Right lobe of liver (tissue), 6 donors: Measurements from ENCODE around the gene RBM47. TPM values are rescaled to one million over a fixed set of nuclear protein-coding genes. Genes with fewer than 3 reads are reported as not detected.

Source experiments
- ATAC-seq, 4 donors: fragments of 200-7000 bp; cut with Tn5 transposase; one replicate each; pipeline ENCODE4 v1.9.1; 2020; ENCODE audit warnings: mild to moderate bottlenecking in 4 of 4, moderate library complexity in 4 of 4
- DNase-seq, 3 donors: peaks; one replicate each; pipeline ENCODE4 v3.0.0-alpha.2; 2020
- H3K27ac ChIP-seq, 3 donors: fragments of 200-600 bp; one replicate each; pipeline ENCODE4 v1.8.0; 2022
- H3K27me3 ChIP-seq, 2 donors: fragments of 200-600 bp; one replicate each; pipeline ENCODE4 v1.8.0; 2022
- H3K36me3 ChIP-seq, 4 donors: fragments of 200-600 bp; sonication (generic) in 1 of 4; one replicate each; pipeline versions ENCODE4 v1.5.1 to v1.8.0; 2017 to 2022; ENCODE audit warnings: control low read depth in 1 of 4
- H3K4me1 ChIP-seq, 4 donors: fragments of 200-600 bp; sonication (generic) in 1 of 4; one replicate each; pipeline versions ENCODE4 v1.5.1 to v1.8.0; 2017 to 2022; ENCODE audit warnings: control low read depth in 1 of 4
- H3K4me3 ChIP-seq, 3 donors: fragments of 200-600 bp; one replicate each; pipeline ENCODE4 v1.8.0; 2022
- H3K9me3 ChIP-seq, 4 donors: fragments of 200-600 bp; sonication (generic) in 1 of 4; one replicate each; pipeline versions ENCODE4 v1.5.1 to v1.8.0; 2017 to 2022; ENCODE audit warnings: control low read depth in 1 of 4
- CTCF ChIP-seq, 4 donors: fragments of 200-600 bp in 3 of 4; fragments of 450-650 bp in 1 of 4; IDR thresholded peaks; one replicate each; pipeline versions ENCODE4 v1.5.1 to v1.8.0; 2016 to 2022; ENCODE audit warnings: antibody characterized with exemption in 4 of 4, mild to moderate bottlenecking in 2 of 4
- POLR2A ChIP-seq: fragments of 450-650 bp; IDR thresholded peaks from one replicate; pipeline ENCODE4 v1.6.1; 2017; ENCODE audit warnings: antibody characterized with exemption, mild to moderate bottlenecking
- WGBS: methylation state at CpG from one replicate; pipeline ENCODE4 v1.1.6; 2018; ENCODE audit warnings: low coverage, low lambda C conversion rate; ENCODE audit not compliant: insufficient coverage; ENCODE audit errors: missing lambda C conversion rate; 5-methylcytosine and 5-hydroxymethylcytosine counted together
- intact Hi-C, 2 donors: fragments of 100-400 bp; cut with DNase I; formaldehyde crosslinking; loops; one replicate each; pipeline versions ENCODE4 v1.11.2 to v1.14.1; 2022
- total RNA-seq, 6 experiments: library from RNA; depleted of rRNA in 2 of 6; stranded (reverse); fragments of >200 nt in 2 of 6; fragmentation: NEBNext Ultra II Directional in 3 of 6; extraction: Animal tissue kit (Norgen Biotek cat#: 25700) in 3 of 6; gene quantifications; one replicate each; pipeline versions ENCODE4 v1.1.0 to v1.2.4, GENCODE V29; 2016 to 2023
- donor health status: DM: no; HTN: yes; CAD: no.
- donor health status: DM: no; HTN: no; CAD: no.
- donor health status: DM: no; HTN: no; CAD: no.
- donor health status: DM: no; HTN: yes; CAD: no.
- donor health status: DM: no; HTN: yes; CAD: no.

The RBM47 gene
- total RNA-seq, 6 experiments from 2014 or later = 29.5 to 85.0 (median 51.1) TPM

- intact Hi-C loops = no loop called here
- H3K4me1 ChIP-seq = peaks cover 0 to 42% (median 7%) of the 10 kb centered on the region in 4 donors
- WGBS = 69% methylated on average over 4 of the region's 4 CpGs
- TF ChIP-seq POLR2A = no peak
- no peak for TF ChIP-seq CTCF (IDR thresholded peaks at IDR 0.05)
- H3K27me3 ChIP-seq = no peaks in the 10 kb centered on the region
- ATAC-seq = peak in 3 of 4 donors; percentile 21 to 43 (median 31)
- H3K36me3 ChIP-seq = peaks cover 0 to 9% (median 0%) of the 10 kb centered on the region in 4 donors
- H3K4me3 ChIP-seq = no peak overlapping the region
- no peak overlapping the region for H3K27ac ChIP-seq
- no peaks in the 10 kb centered on the region for H3K9me3 ChIP-seq
- no peak for DNase-seq
These were observed 127.4 kb downstream of the RBM47 start for GRCh38 chr4:40502220-40502619.

- WGBS = 26% methylated on average over 6 of the region's 6 CpGs
- H3K4me3 ChIP-seq = no peak overlapping the region
These were observed 128.9 kb downstream of the RBM47 start for GRCh38 chr4:40500781-40501180.

GRCh38 chr4:40493160-40493559 is 136.5 kb downstream of the RBM47 start:
- Histone ChIP-seq H3K27me3 (no peaks in the 10 kb centered on the region), H3K9me3 (no peaks in the 10 kb centered on the region), H3K4me1 (peaks cover 0 to 62% (median 11%) of the 10 kb centered on the region in 4 donors), H3K4me3 (no peak overlapping the region), H3K36me3 (no peaks in the 10 kb centered on the region), H3K27ac (no peak overlapping the region)
- intact Hi-C loops = no loop called here
- 54% methylated on average over 1 of the region's 3 CpGs for WGBS
- ATAC-seq = no peak
- no peak for DNase-seq
- TF ChIP-seq CTCF (IDR thresholded peaks at IDR 0.05) = no peak
- no peak for TF ChIP-seq POLR2A

More at GRCh38 chr4:40500781-40501180, 128.9 kb downstream of the RBM47 start:
- Histone ChIP-seq H3K27me3 (no peaks in the 10 kb centered on the region), H3K36me3 (peaks cover 0 to 9% (median 0%) of the 10 kb centered on the region in 4 donors), H3K9me3 (no peaks in the 10 kb centered on the region), H3K27ac (no peak overlapping the region), H3K4me1 (peaks cover 0 to 33% (median under 1%) of the 10 kb centered on the region in 4 donors)
- DNase-seq (no peak), ATAC-seq (no peak)
- intact Hi-C loops = no loop called here
- no peak for TF ChIP-seq POLR2A
- TF ChIP-seq CTCF (IDR thresholded peaks at IDR 0.05) = no peak

- DNase-seq (no peak), ATAC-seq (peak in 2 of 4 donors; percentile 10 to 23)
- H3K9me3 ChIP-seq = no peaks in the 10 kb centered on the region
- WGBS = 93% methylated on average over 3 of the region's 3 CpGs
- no peak for TF ChIP-seq POLR2A
- no peak for TF ChIP-seq CTCF (IDR thresholded peaks at IDR 0.05)
- H3K4me1 ChIP-seq = peaks cover 0 to 62% (median 11%) of the 10 kb centered on the region in 4 donors
- no peak overlapping the region for H3K27ac ChIP-seq
- intact Hi-C loops = no loop called here
- H3K36me3 ChIP-seq = no peaks in the 10 kb centered on the region
- H3K4me3 ChIP-seq = no peak overlapping the region
- no peaks in the 10 kb centered on the region for H3K27me3 ChIP-seq
These were observed 137.0 kb downstream of the RBM47 start for GRCh38 chr4:40492691-40493090.

GRCh38 chr4:40490481-40490880 is 139.2 kb downstream of the RBM47 start:
- no peak for ATAC-seq
- DNase-seq = no peak
- TF ChIP-seq CTCF (IDR thresholded peaks at IDR 0.05) = no peak
- TF ChIP-seq POLR2A = no peak
- no peak overlapping the region for H3K27ac ChIP-seq
- no peak overlapping the region for H3K4me3 ChIP-seq
- intact Hi-C loops = no loop called here
- WGBS = 84% methylated on average over 6 of the region's 10 CpGs
- no peaks in the 10 kb centered on the region for H3K9me3 ChIP-seq
- H3K4me1 ChIP-seq = peaks cover 0 to 78% (median 12%) of the 10 kb centered on the region in 4 donors
- no peaks in the 10 kb centered on the region for H3K27me3 ChIP-seq
- H3K36me3 ChIP-seq = no peaks in the 10 kb centered on the region
